Left forelimb (tissue), 1 donor: ENCODE results near the gene DNAJC5G.

Experiments used
- DNase-seq: peaks from one replicate; pipeline ENCODE4 v3.0.0-alpha.2; 2018; ENCODE audit warnings: low spot score

The DNAJC5G gene, protein sequence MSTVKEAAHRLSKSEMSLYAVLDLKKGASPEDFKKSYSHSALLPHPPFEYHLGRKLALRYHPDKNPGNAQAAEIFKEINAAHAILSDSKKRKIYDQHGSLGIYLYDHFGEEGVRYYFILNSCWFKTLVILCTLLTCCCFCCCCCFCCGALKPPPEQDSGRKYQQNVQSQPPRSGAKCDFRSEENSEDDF

DNA sequence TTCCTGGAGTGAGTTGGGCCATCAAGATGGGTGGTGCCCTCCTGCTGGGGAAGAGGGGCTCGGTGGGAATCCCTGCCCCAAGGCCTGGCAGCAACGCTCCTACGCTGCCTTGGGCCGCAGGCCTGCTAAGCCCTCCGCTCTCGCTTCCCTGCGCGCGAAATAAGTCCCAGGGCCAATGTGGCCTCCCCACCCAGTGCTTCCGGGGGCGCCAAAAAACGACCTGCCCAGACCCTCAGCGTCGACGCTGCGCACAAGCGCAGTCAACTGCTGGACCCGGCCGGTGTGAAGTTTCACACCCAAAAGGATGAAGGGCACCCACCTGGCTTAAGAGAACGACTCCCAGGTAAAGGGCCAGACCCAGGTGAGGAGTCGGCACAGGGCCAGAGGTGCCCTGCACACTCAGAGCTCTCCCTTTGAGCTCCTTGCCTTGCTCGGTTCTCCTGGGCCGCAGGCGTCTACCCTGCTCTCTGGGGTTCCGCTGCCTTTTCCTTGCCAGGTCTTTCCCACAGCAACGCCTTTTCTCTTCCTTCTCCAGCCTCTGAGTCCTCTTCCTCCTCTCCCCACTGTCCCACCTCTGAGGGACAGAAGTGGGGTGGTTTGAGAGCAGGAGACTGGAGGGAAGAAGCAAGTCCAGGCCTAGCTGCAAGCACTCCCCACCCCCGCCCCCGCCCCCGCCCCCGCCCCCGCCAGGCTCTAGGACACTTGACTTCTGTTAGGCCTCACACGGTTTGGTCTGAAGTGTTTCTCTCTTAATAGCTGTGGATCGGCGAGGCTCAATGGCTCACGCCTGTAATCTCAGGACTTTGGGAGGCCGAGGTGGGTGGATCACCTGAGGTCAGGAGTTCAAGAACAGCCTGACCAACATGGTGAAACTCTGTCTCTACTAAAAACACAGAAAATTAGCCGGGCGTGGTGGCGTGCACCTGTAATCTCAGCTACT, at the start of gene DNAJC5G:
Gene DNAJC5G (plus strand): TSS at position 223 of the 940 bp plus-strand sequence. CDS start 1,296 bp downstream, outside the sequence.
- no peak for DNase-seq

GRCh38 chr2:27225526-27225925, 49.7 kb upstream of the DNAJC5G start:
- DNase-seq: no peak

- no peak for DNase-seq
These were observed 47.7 kb upstream of the DNAJC5G start for GRCh38 chr2:27227501-27227900.

GRCh38 chr2:27231921-27232320, 43.3 kb upstream of the DNAJC5G start:
- no peak for DNase-seq

DNA sequence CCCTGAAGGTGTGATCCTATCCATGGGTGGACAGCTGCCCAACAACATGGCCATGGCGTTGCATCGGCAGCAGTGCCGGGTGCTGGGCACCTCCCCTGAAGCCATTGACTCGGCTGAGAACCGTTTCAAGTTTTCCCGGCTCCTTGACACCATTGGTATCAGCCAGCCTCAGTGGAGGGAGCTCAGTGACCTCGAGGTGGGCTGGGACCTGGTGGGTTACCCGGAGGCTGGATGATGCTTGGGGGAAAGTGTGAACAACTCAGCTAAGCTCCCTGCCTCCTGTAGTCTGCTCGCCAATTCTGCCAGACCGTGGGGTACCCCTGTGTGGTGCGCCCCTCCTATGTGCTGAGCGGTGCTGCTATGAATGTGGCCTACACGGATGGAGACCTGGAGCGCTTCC, 41.9 kb upstream of the DNAJC5G start:
- no peak for DNase-seq

DNA sequence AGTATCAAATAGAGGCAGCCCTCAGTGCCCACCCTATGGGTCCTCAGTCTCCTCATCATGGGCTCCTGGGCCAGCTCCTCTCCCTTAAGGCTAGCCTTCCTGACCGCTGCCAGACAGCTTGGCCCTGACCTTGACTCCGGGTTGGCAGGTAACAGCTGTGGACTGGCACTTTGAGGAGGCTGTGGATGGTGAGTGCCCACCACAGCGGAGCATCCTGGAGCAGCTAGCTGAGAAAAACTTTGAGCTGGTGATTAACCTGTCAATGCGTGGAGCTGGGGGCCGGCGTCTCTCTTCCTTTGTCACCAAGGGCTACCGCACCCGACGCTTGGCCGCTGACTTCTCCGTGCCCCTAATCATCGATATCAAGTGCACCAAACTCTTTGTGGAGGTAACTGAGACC, 39.1 kb upstream of the DNAJC5G start:
- DNase-seq: no peak

GRCh38 chr2:27236626-27237025, 38.6 kb upstream of the DNAJC5G start:
- no peak for DNase-seq

DNA sequence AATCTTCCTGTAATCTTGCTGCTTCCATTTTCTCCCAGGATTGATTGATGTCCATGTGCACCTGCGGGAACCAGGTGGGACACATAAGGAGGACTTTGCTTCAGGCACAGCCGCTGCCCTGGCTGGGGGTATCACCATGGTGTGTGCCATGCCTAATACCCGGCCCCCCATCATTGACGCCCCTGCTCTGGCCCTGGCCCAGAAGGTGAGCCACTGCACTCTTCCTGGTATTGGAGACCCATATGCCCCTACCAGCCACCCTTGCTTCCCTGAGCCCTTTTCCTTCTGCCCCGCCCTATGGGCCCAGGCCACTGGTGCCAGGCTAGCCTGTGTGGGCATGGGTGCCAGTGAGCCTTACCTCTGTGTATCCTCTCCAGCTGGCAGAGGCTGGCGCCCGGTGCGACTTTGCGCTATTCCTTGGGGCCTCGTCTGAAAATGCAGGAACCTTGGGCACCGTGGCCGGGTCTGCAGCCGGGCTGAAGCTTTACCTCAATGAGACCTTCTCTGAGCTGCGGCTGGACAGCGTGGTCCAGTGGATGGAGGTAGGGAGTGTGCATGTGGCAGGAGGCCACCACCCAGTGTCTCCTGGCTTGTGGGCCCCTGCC, 37.8 kb upstream of the DNAJC5G start:
- DNase-seq: no peak

GRCh38 chr2:27238976-27239375, 36.3 kb upstream of the DNAJC5G start:
- DNase-seq: no peak

GRCh38 chr2:27240406-27240805, 34.8 kb upstream of the DNAJC5G start:
- no peak for DNase-seq

- DNase-seq: no peak
These were observed 33.2 kb upstream of the DNAJC5G start for GRCh38 chr2:27241761-27242613.

DNA sequence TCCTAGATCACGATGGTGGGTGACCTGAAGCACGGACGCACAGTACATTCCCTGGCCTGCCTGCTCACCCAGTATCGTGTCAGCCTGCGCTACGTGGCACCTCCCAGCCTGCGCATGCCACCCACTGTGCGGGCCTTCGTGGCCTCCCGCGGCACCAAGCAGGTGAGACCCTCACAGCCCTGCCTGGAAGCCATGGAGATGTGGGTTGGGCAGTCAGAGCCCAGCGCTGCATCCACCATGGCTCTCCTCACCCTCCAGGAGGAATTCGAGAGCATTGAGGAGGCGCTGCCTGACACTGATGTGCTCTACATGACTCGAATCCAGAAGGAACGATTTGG, 32.6 kb upstream of the DNAJC5G start:
- DNase-seq: no peak

- no peak for DNase-seq
These were observed 31.7 kb upstream of the DNAJC5G start for GRCh38 chr2:27243391-27244130.

GRCh38 chr2:27245116-27245515, 30.1 kb upstream of the DNAJC5G start:
- no peak for DNase-seq

DNA sequence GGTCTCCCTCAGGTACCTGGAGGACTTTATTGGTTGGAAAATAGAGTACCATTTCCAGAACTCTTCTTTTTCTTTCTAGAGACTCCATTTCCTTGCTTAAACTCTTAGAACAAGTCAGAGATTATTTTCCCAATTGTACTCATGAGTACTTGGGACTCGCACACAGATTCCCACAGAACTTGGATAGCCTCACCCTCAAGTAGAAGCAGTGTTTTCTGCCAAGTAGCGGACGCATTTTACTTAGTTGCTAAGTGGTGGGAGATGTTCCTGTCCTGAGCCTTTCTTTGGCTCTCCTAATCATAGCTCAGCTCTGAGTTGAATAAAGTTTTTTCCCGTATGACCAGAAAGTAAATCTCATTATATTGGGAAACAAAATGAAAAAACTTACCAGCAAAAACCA, 29.6 kb upstream of the DNAJC5G start:
- no peak for DNase-seq

DNA sequence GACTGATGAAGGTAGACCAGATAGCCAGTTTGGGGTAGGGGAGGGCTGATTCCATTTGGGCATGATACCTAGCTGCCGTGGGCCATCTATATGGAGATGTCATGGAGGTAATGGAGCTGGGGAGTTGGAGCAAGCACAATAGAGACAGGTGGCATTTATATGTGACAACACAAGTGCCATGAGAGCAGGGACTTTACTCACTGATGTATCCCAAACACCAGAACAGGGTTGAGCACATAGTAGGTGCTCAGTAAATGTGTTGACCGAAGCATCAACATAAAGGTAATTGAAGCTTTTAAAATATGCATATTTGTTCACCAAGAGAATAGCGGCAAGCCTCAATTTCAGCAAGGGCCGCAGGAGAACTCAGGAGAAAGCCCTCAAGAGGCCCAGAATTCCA, 27.3 kb upstream of the DNAJC5G start:
- DNase-seq: no peak

DNA sequence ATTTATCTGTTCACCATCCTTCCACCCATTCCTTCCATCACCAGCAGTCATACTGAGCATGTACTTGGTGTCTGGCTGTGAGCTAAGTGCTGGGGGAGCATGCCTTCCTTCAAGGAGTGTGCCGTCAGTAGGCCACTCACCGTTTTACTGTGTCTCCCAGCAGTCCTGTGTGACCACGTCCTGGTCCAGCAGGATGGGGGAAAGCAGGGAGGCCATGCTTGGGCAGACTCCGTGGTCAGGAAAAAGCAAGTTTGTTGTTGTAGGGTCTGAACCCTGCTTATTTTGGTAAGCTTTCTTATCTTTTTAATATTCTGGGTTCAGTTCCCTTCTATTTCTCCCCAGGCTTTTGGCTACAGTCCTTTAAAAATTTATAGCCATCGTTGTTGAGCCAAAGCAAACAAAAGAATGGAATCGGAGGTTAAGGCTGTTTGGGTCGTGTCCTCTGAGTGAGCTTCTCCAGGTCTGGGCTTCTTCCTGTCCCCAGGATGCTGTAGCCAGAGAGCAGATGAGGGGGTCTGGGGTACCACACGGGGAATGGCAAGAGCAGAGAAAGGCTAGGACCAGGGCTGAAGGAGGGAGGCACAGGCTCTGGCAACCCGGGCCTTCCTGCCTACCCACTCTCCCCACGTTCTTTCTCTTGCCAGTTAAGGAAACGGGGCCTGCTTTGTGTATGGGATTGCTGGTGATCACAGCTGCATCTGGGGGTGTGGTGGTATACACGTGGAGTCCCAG, 25.9 kb upstream of the DNAJC5G start:
- DNase-seq: no peak

GRCh38 chr2:27249891-27250651, 25.2 kb upstream of the DNAJC5G start:
- no peak for DNase-seq

- no peak for DNase-seq
These were observed 24.4 kb upstream of the DNAJC5G start for GRCh38 chr2:27250652-27251379.
